Breast epithelium (tissue), 4 donors: Measurements from ENCODE around the gene ELOA. TPM values are rescaled to one million over a fixed set of nuclear protein-coding genes. Genes with fewer than 3 reads are reported as not detected.

Source experiments
- DNase-seq, 2 donors: peaks; one replicate each; pipeline ENCODE4 v3.0.0-alpha.2; 2019; ENCODE audit warnings: low spot score in 2 of 2
- H3K27ac ChIP-seq, 2 donors: fragments of 200-600 bp; sonication (generic) in 1 of 2; one replicate each; pipeline ENCODE4 v1.5.1; 2016 to 2019; ENCODE audit warnings: mild to moderate bottlenecking in 1 of 2
- H3K27me3 ChIP-seq, 2 donors: fragments of 200-600 bp; sonication (generic) in 1 of 2; one replicate each; pipeline versions ENCODE4 v1.5.1 to v1.6.0; 2017 to 2019; ENCODE audit warnings: control low read depth in 1 of 2, mild to moderate bottlenecking in 1 of 2
- H3K36me3 ChIP-seq: fragments of 200-600 bp; one replicate; pipeline ENCODE4 v1.5.1; 2019
- H3K4me1 ChIP-seq, 2 donors: fragments of 200-600 bp; sonication (generic); one replicate each; pipeline ENCODE4 v1.5.1; 2016 to 2019; ENCODE audit warnings: control low read depth in 1 of 2
- H3K4me3 ChIP-seq, 3 donors: fragments of 200-600 bp; sonication (generic); 1 replicate in 2 of 3; 2 replicates in 1 of 3; pipeline ENCODE4 v1.5.1; 2016 to 2019; ENCODE audit warnings: mild to moderate bottlenecking in 3 of 3, moderate library complexity in 2 of 3
- H3K9me3 ChIP-seq, 2 donors: fragments of 200-600 bp; sonication (generic) in 1 of 2; one replicate each; pipeline ENCODE4 v1.5.1; 2016 to 2019; ENCODE audit warnings: control low read depth in 1 of 2
- POLR2A ChIP-seq: fragments of 450-650 bp; IDR thresholded peaks from one replicate; pipeline ENCODE4 v1.6.1; 2016; ENCODE audit warnings: antibody characterized with exemption, mild to moderate bottlenecking, moderate library complexity
- POLR2AphosphoS5 ChIP-seq, 3 donors: sonication (generic); formaldehyde crosslinking; IDR thresholded peaks; one replicate each; pipeline ENCODE4 v1.6.1; 2017; ENCODE audit warnings: antibody characterized with exemption in 3 of 3
- intact Hi-C: fragments of 100-400 bp; cut with DNase I; formaldehyde crosslinking; loops from one replicate; pipeline ENCODE4 v1.15.1; 2023; ENCODE audit warnings: low total_unique reads
- total RNA-seq, 3 donors: library from RNA; depleted of rRNA; stranded (reverse); fragments of >200 nt; gene quantifications; one replicate each; pipeline ENCODE4 v1.1.0, GENCODE V29; 2016
- TF ChIP-seq, protein P1 (sequence below), 3 donors: fragments of 450-650 bp; IDR thresholded peaks; one replicate each; pipeline ENCODE4 v1.5.1; 2016 to 2017; ENCODE audit warnings: antibody characterized with exemption in 3 of 3, mild to moderate bottlenecking in 3 of 3, moderate library complexity in 3 of 3

The ELOA gene
- total RNA-seq, 3 donors from 2014 or later = 30.3 to 61.9 (median 32.8) TPM

DNA sequence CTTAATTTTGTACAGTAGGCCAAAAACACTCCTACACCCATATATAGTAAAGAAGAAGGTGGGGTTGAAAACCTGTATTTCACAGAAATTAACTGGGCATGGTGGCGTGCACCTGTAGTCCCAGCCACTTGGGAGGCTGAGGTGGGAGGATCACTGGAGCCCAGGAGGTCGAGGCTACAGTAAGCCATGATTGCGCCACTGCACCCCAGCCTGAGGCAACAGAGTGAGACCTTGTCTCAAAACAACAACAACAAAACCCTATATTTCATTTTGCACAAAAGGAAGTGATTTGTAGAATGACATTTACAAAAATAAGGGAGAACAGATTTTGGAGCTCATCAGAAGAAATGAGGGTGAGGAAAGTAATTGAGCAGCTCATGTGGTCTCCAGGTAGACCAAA is 45.4 kb downstream of the ELOA start:
- DNase-seq = no peak
- Histone ChIP-seq H3K4me3 (no peak overlapping the region), H3K4me1 (peaks cover 0 to 14% of the 10 kb centered on the region in 2 donors), H3K27ac (no peak overlapping the region), H3K36me3 (no peaks in the 10 kb centered on the region), H3K27me3 (no peaks in the 10 kb centered on the region), H3K9me3 (no peaks in the 10 kb centered on the region)
- intact Hi-C loops = no loop called here
- no peak for TF ChIP-seq POLR2AphosphoS5 (IDR thresholded peaks at IDR 0.05)
- TF ChIP-seq, protein P1, sequence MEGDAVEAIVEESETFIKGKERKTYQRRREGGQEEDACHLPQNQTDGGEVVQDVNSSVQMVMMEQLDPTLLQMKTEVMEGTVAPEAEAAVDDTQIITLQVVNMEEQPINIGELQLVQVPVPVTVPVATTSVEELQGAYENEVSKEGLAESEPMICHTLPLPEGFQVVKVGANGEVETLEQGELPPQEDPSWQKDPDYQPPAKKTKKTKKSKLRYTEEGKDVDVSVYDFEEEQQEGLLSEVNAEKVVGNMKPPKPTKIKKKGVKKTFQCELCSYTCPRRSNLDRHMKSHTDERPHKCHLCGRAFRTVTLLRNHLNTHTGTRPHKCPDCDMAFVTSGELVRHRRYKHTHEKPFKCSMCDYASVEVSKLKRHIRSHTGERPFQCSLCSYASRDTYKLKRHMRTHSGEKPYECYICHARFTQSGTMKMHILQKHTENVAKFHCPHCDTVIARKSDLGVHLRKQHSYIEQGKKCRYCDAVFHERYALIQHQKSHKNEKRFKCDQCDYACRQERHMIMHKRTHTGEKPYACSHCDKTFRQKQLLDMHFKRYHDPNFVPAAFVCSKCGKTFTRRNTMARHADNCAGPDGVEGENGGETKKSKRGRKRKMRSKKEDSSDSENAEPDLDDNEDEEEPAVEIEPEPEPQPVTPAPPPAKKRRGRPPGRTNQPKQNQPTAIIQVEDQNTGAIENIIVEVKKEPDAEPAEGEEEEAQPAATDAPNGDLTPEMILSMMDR (IDR thresholded peaks at IDR 0.05) = no peak
- TF ChIP-seq POLR2A = no peak

DNA sequence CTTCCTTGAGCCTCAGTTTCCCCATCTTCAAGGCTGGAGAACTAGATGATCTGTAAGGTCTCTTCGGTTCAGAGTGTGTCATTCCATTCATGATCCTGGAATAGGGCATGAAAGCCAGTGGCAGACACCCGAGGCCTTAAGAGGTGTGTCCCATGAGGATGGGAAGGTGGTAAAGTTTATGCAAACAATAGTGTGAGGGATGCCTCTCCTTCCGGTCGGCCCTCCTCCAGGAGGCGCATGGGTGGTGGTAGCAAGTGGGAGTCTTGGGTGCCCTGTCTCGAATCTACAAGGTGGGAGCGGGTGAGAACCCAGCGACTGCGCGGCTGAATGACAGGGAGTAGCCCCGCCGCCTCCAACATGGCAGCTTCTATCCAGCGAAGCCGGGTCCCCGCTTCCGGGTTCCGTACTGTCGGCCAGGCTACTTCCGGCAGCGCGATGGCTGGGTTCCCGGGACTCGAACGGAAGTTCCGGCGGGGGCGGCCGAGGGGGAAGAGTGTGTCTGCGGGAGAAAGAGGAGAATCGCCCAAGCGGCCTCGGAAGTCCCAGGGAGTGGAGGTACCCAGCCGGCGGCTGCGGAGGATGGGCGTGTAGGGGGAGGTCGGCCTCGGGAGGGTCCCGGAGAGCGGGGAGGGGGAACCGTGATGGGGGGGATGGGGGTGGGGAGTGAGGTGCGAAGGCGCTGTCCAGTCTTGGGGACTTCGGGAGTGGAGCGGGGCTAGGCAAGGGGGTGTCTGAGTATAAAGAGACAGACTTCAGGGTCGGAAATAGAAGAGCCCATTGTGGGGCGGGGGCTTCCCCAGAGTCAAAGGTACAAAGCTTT is 47.6 kb downstream of the ELOA start, which contains the start of gene LYPLA2:
Gene LYPLA2, plus strand, starts transcription at position 450 of the 820 bp plus-strand sequence. CDS start 1,538 bp downstream, outside the sequence.
- intact Hi-C loops = no loop called here
- Histone ChIP-seq H3K4me3 (peak within 1 kb of the TSS; percentile 70 to 94 (median 85)), H3K4me1 (peaks cover 0 to 14% of the 10 kb centered on the region in 2 donors), H3K27ac (peak within 1 kb of the TSS; percentile 82 to 89), H3K36me3 (no peaks in the 10 kb centered on the region), H3K27me3 (no peaks in the 10 kb centered on the region), H3K9me3 (no peaks in the 10 kb centered on the region)
- DNase-seq = peak; percentile 91 to 95
- peak; percentile 59 to 69 (median 68) for TF ChIP-seq POLR2AphosphoS5 (IDR thresholded peaks at IDR 0.05)
- TF ChIP-seq, protein P1 (IDR thresholded peaks at IDR 0.05) = no peak
- no peak for TF ChIP-seq POLR2A

DNA sequence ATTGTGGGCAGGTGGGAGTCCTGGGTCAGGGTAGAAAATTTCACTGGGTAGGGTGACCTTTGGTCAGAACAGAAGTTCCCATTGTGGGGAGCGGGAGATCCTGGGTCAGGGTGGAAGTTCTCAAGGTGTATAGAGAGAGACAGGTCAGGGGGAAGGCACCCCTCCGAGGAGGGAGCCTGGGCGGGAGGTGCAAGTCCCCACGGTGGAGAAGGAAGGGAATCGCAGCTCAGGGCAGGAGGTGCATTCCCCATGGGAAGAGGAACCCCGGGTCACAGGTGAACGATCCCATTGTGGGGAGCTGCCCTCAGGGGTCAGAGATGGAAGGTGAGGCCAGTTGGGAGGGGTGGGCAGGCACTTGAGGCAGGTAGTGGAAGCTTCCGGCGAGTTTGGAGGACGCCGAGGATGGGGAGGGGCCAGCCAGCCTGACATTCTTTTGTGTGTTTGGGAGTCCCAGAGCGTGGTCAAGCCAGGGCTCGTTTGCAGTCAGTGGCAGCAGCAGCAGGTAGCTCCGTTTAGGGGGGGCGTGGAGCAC is 48.3 kb downstream of the ELOA start:
- peaks cover 0 to 14% of the 10 kb centered on the region in 2 donors for H3K4me1 ChIP-seq
- TF ChIP-seq POLR2AphosphoS5 (IDR thresholded peaks at IDR 0.05) (no peak), POLR2A (no peak)
- TF ChIP-seq, protein P1 (IDR thresholded peaks at IDR 0.05) = no peak
- no peaks in the 10 kb centered on the region for H3K36me3 ChIP-seq
- DNase-seq = no peak
- intact Hi-C loops = no loop called here
- no peaks in the 10 kb centered on the region for H3K27me3 ChIP-seq
- peak overlapping the region; percentile 70 to 94 (median 85) for H3K4me3 ChIP-seq
- no peaks in the 10 kb centered on the region for H3K9me3 ChIP-seq
- peak overlapping the region; percentile 82 to 89 for H3K27ac ChIP-seq

DNA sequence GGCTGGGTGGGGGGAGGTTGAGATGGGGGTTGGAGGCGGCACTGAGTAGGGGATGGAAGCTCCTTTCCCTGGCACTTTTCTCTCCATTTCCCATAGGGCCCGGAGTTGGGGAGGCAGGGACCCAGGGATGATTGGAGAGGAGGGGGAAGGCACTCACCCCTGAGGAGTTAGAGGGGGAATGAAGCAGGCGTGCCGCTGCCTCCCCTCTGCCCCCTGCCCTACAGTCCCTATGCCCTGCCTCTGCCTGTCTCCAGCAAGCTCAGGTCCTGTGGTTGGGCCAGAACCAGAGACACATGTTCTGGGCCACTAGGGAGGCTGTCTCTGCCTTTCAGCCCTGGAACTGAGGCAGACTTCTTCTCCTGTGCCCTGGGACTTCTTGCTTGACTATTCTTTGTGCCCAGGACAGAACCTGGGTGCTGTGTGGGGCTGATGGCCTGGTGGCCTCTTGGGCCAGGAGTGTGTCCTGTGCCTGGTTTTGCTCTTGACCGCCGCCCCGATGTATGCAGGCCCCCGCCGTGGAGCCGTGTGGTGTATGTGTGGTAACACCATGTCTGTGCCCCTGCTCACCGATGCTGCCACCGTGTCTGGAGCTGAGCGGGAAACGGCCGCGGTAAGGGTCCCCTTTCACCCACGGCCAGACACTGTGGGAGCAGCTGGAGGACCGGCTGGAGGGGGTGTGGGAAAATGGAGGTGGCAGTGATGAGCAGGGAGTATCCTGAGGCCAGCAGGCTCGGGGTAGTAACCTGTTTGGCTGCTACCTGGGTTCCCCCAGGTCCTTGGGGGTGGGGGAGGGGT is 49.1 kb downstream of the ELOA start:
- Histone ChIP-seq H3K27ac (peak overlapping the region; percentile 62 to 82), H3K9me3 (no peaks in the 10 kb centered on the region), H3K36me3 (no peaks in the 10 kb centered on the region), H3K4me3 (peak overlapping the region; percentile 70 to 94 (median 85)), H3K4me1 (peaks cover 0 to 14% of the 10 kb centered on the region in 2 donors), H3K27me3 (no peaks in the 10 kb centered on the region)
- TF ChIP-seq, protein P1 (IDR thresholded peaks at IDR 0.05) = no peak
- TF ChIP-seq POLR2A = no peak
- no peak for TF ChIP-seq POLR2AphosphoS5 (IDR thresholded peaks at IDR 0.05)
- DNase-seq = no peak
- intact Hi-C loops = no loop called here
